BJ (cell line): ENCODE data around the gene DND1. TPM values are rescaled to one million over a fixed set of nuclear protein-coding genes. Genes with fewer than 3 reads are reported as not detected.
"Not testable (repeated sequence)": the region's sequence is repeated elsewhere in the genome, so short reads cannot be mapped to it uniquely, and the experiment has no call there.

Experiments
- CTCF ChIA-PET: fragments of 350-600 bp; formaldehyde crosslinking; extraction: SDS; loops from one replicate; lab custom pipeline; 2021; ENCODE audit warnings: antibody characterized with exemption, inconsistent platforms; lab: Yijun Ruan, JAX
- POLR2A ChIA-PET: fragments of 300-600 bp; sonication (Branson Sonifier 250); formaldehyde crosslinking; extraction: SDS; loops from one replicate; lab custom pipeline; 2021; ENCODE audit warnings: antibody characterized with exemption; lab: Charles Lee
- DNase-seq: peaks from one replicate; pipeline ENCODE4 v3.0.0-alpha.2; 2011; ENCODE audit warnings: low read depth
- H3K27me3 ChIP-seq: 2 replicates; pipeline ENCODE4 v1.6.0; 2011; ENCODE audit warnings: low read length; ENCODE audit not compliant: control insufficient read depth, insufficient read depth
- H3K36me3 ChIP-seq: 2 replicates; pipeline ENCODE4 v1.5.1; 2011; ENCODE audit warnings: low read length; ENCODE audit not compliant: control insufficient read depth, insufficient read depth
- H3K4me3 ChIP-seq: 2 replicates; pipeline ENCODE4 v1.5.1; 2011; ENCODE audit warnings: low read depth, mild to moderate bottlenecking, control low read depth, low read length
- polyA plus RNA-seq: library from polyadenylated mRNA; depleted of rRNA; stranded (reverse); fragments of >200 nt; gene quantifications from 2 replicates; pipeline ENCODE4 v1.2.3, GENCODE V29; 2011; rRNA removed
- small RNA-seq: library from RNA; depleted of rRNA; stranded (forward); fragments of <200 nt; gene quantifications from one replicate; pipeline ENCODE3, GENCODE V24; 2012; ENCODE audit warnings: low replicate concordance, low read depth; ENCODE audit not compliant: insufficient read length
- TF ChIP-seq, protein P1 (sequence below): IDR thresholded peaks from 2 replicates; pipeline ENCODE4 v1.5.1; 2011; ENCODE audit warnings: low read depth, mild to moderate bottlenecking, control low read depth, inconsistent platforms, low read length, moderate library complexity; ENCODE audit not compliant: insufficient read depth

DND1 gene
- polyA plus RNA-seq, 1 experiment = 0.36 TPM

DNA sequence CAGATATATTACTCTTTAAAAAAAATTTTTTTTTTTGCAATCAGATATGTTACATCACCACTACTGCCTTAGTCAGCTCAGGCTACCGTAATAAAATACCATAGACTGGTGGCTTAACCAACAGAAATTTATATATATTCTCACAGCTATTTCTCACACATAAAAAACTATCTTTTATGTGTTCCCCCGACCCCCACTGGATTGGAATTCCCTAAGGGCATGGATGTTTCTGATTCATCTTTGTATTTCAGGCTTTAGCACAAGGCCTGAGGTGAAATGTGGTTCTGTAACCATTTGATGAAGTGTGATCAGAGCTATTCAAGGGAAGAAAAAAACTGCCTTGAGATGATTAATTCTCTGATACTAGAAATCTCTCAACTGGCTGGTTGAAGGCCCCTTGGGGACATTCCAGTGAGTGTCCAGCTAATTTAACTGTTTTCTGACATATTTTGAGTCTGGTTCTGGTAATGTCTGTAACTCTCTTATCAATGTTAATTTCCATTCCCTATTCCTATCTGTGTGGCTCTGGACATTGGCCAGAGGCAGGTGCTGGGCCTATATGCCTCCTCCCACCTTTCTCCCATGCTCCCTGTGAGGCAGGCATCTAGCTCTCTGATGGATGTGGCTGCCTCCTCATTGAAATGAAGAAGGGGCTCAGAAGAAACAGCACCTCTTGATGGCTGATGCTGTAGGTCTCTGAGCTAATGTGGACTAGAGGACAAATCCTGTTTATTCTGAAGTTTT, 42.9 kb downstream of the DND1 start:
- no peaks in the 10 kb centered on the region for H3K36me3 ChIP-seq
- POLR2A ChIA-PET = no interaction called here

DNA sequence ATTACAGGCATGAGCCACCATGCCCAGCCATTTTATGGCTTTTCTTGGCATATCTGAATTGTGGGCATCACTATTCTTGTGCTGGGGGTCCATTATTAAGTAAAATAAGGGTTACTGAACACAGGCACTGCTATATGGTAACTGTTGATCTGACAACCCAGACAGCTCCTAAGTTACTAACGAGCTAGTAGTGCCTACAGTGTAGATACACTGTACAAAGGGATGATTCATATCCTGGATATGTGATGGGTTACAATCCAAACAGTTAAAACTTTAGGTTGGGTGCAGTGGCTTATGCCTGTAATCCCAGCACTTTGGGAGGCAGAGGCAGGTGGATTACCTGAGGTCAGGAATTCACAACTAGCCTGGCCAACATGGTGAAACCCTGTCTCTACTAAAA, 44.7 kb downstream of the DND1 start:
- Histone ChIP-seq H3K4me3 (no peak overlapping the region), H3K27me3 (no peaks in the 10 kb centered on the region), H3K36me3 (no peaks in the 10 kb centered on the region)
- TF ChIP-seq, protein P1, sequence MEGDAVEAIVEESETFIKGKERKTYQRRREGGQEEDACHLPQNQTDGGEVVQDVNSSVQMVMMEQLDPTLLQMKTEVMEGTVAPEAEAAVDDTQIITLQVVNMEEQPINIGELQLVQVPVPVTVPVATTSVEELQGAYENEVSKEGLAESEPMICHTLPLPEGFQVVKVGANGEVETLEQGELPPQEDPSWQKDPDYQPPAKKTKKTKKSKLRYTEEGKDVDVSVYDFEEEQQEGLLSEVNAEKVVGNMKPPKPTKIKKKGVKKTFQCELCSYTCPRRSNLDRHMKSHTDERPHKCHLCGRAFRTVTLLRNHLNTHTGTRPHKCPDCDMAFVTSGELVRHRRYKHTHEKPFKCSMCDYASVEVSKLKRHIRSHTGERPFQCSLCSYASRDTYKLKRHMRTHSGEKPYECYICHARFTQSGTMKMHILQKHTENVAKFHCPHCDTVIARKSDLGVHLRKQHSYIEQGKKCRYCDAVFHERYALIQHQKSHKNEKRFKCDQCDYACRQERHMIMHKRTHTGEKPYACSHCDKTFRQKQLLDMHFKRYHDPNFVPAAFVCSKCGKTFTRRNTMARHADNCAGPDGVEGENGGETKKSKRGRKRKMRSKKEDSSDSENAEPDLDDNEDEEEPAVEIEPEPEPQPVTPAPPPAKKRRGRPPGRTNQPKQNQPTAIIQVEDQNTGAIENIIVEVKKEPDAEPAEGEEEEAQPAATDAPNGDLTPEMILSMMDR = no peak
- DNase-seq = no peak
- POLR2A ChIA-PET = no interaction called here
- CTCF ChIA-PET = no interaction called here

More for the DNA sequence above, 42.9 kb downstream of the DND1 start:
- CTCF ChIA-PET = interaction anchor here (1.3 kb wide), 1 partner anchor 258 kb away, joined by 3 read pairs; no protein-coding TSS in a partner anchor
- Histone ChIP-seq H3K4me3 (no peak overlapping the region), H3K27me3 (no peaks in the 10 kb centered on the region)
- no peak for DNase-seq
- TF ChIP-seq, protein P1 = no peak

DNA sequence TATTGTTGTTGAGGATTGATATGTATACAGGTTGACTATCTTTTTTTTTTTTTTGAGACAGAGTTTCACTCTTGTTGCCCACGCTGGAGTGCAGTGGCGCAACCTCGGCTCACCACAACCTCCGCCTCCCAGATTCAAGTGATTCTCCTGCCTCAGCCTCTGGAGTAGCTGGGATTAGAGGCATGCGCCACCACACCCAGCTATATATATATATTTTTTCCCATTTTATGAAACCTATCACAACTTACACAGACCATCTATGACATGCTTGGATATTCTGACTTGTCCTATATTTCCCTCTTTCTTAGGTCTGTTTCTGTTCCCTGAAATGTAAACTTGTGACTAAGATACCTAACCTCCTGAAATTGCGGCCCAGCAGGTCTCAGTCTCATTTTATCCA, 45.4 kb downstream of the DND1 start:
- Histone ChIP-seq H3K27me3 (no peaks in the 10 kb centered on the region), H3K36me3 (no peaks in the 10 kb centered on the region), H3K4me3 (no peak overlapping the region)
- TF ChIP-seq, protein P1 = no peak
- ChIA-PET POLR2A (no interaction called here), CTCF (no interaction called here)
- no peak for DNase-seq

DNA sequence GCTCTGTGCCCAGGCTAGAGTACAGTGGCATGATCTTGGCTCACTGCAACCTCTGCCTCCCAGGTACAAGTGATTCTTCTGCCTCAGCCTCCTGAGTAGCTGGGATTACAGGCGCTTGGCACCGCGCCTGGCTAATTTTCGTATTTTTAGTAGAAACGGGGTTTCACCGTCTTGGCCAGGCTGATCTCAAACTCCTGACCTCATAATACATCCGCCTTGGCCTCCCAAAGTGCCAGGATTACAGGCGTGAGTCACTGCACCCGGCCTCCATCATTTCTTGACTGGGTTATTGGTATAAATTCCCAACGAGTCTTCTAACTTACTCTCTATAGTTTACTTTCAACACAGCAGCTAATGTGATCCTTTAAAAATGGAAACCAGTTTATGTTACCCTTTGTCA, 48.5 kb downstream of the DND1 start:
- H3K36me3 ChIP-seq, POLR2A ChIA-PET, H3K27me3 ChIP-seq, DNase-seq, H3K4me3 ChIP-seq: not testable (repeated sequence)
- CTCF ChIA-PET = interaction anchor here (0.9 kb wide), 1 partner anchor 48 kb away, joined by 3 read pairs; no protein-coding TSS in a partner anchor

DNA sequence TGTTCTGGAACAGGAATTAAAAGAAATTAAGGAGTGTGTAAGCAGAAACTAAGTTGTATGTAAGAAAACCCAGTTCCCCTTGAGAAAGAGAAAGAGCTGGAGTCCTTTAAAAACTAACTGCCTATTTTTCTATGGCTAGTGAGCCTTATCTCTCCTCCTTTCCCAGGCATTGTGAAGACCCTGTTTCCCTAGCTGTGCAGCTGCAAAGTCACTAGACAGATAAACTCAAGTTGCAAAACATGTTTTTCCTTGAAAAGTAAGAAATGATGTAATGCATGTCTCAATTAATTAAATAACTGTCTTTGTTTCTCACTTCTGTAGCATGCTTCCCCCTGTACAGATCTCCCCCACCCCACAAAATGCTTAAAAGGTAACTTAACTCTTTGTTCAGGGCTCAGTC, 50.3 kb downstream of the DND1 start:
- H3K27me3 ChIP-seq, H3K4me3 ChIP-seq, H3K36me3 ChIP-seq, POLR2A ChIA-PET, DNase-seq: not testable (repeated sequence)
- CTCF ChIA-PET = interaction anchor here (1.0 kb wide), 1 partner anchor 31 kb away, joined by 3 read pairs; no protein-coding TSS in a partner anchor

DNA sequence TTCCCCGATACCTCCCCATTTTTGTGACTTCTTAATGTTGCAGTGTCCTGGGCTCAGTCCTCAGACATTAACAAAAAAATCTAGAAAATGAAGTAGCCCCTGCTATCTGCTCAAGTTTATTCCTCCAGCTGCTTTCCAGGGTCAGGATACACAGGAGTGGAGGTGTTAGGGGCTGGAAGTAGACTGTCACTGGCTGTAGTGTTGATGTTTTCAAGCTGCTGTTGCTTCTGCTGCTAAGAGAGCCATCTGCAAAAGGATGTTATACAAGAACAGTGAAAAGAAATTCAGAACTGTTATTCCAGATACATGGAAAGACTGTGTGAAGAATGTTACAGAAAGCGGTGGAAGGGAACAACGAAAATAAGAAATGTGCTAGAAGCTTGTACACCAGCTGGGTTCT, 51.1 kb downstream of the DND1 start:
- POLR2A ChIA-PET = no interaction called here
- DNase-seq = no peak
- H3K36me3 ChIP-seq = no peaks in the 10 kb centered on the region
- CTCF ChIA-PET = no interaction called here
- TF ChIP-seq, protein P1 = no peak
- no peak overlapping the region for H3K4me3 ChIP-seq
- 0 out of 2 replicates have a peak, but pooled peaks cover 3% of the 10 kb centered on the region for H3K27me3 ChIP-seq

Small RNA genes within 50 kb of the gene (small RNA-seq; reads per million reads assigned to genes)
- gene VTRNA1-1 = 13.9 reads per million, percentile 80 among the genes with 10 or more reads in this experiment
- 33.9 reads per million, percentile 87 among the genes with 10 or more reads in this experiment for gene VTRNA1-2

Other genes starting within 250 kb of the DND1 start
- gene EIF4EBP3, start 125.9 kb downstream of the DND1 start, polyA plus RNA-seq = 5.5 and 7.9 TPM in 2 replicates
- 46.2 and 51.1 TPM in 2 replicates for gene SRA1, start 116.1 kb downstream of the DND1 start, polyA plus RNA-seq
- gene APBB3, start 109.0 kb downstream of the DND1 start, polyA plus RNA-seq = 15.2 and 24.3 TPM in 2 replicates
- 70.2 and 101 TPM in 2 replicates for gene SLC35A4, start 108.7 kb downstream of the DND1 start, polyA plus RNA-seq
- 0.69 and 1.9 TPM in 2 replicates for gene CD14, start 40.4 kb downstream of the DND1 start, polyA plus RNA-seq
- 4.8 and 7.5 TPM in 2 replicates for gene TMCO6, start 34.1 kb downstream of the DND1 start, polyA plus RNA-seq
- gene NDUFA2, start 25.9 kb downstream of the DND1 start, polyA plus RNA-seq = 96.8 and 102 TPM in 2 replicates
- gene IK, start 25.7 kb downstream of the DND1 start, polyA plus RNA-seq = 71.8 and 105 TPM in 2 replicates
- 12.7 and 17.9 TPM in 2 replicates for gene WDR55, start 8.7 kb downstream of the DND1 start, polyA plus RNA-seq
- 76.3 and 80.6 TPM in 2 replicates for gene HARS1, start 17.8 kb upstream of the DND1 start, polyA plus RNA-seq
- 22.3 and 30.7 TPM in 2 replicates for gene HARS2, start 17.9 kb upstream of the DND1 start, polyA plus RNA-seq
- 23.4 and 49.5 TPM in 2 replicates for gene ZMAT2, start 26.9 kb upstream of the DND1 start, polyA plus RNA-seq
- 0.04 and 0.12 TPM in 2 replicates for gene PCDHA1, start 112.6 kb upstream of the DND1 start, polyA plus RNA-seq
- gene PCDHA2, start 121.3 kb upstream of the DND1 start, polyA plus RNA-seq = 0.02 TPM in 1 of 2 replicates, not detected in the other
- 0.16 and 0.21 TPM in 2 replicates for gene PCDHA3, start 127.5 kb upstream of the DND1 start, polyA plus RNA-seq
- 0.22 and 0.25 TPM in 2 replicates for gene PCDHA4, start 133.5 kb upstream of the DND1 start, polyA plus RNA-seq
- not detected in 2 replicates for gene PCDHA5, start 148.0 kb upstream of the DND1 start, polyA plus RNA-seq
- 0.02 and 0.09 TPM in 2 replicates for gene PCDHA6, start 154.4 kb upstream of the DND1 start, polyA plus RNA-seq
- gene PCDHA7, start 160.7 kb upstream of the DND1 start, polyA plus RNA-seq = 0.44 TPM in 2 replicates
- gene PCDHA8, start 167.6 kb upstream of the DND1 start, polyA plus RNA-seq = 0.01 and 0.02 TPM in 2 replicates
- 0.01 and 0.06 TPM in 2 replicates for gene PCDHA9, start 174.8 kb upstream of the DND1 start, polyA plus RNA-seq
- gene PCDHA10, start 182.3 kb upstream of the DND1 start, polyA plus RNA-seq = 0.02 TPM in 2 replicates
- gene PCDHA11, start 195.4 kb upstream of the DND1 start, polyA plus RNA-seq = not detected in 2 replicates
- not detected in 2 replicates for gene PCDHA12, start 201.7 kb upstream of the DND1 start, polyA plus RNA-seq
- gene PCDHA13, start 208.5 kb upstream of the DND1 start, polyA plus RNA-seq = not detected in 2 replicates